Loucy (cell line): ENCODE data around the gene ING5.

Experiments used
- H2AFZ ChIP-seq: fragments of 200-600 bp; sonication (generic); 2 replicates; pipeline ENCODE4 v1.6.0; 2016; ENCODE audit warnings: antibody characterized with exemption, mild to moderate bottlenecking, low read length, moderate library complexity
- H3F3A ChIP-seq: fragments of 200-600 bp; 2 replicates; pipeline ENCODE4 v1.6.0; 2016; ENCODE audit warnings: antibody characterized with exemption, low read depth, mild to moderate bottlenecking
- H3K27me3 ChIP-seq: fragments of 200-600 bp; sonication (generic); 2 replicates; pipeline ENCODE4 v1.6.1; 2014; ENCODE audit warnings: low read length, mild to moderate bottlenecking; ENCODE audit not compliant: insufficient read depth, poor library complexity, severe bottlenecking
- H3K36me3 ChIP-seq: fragments of 200-600 bp; sonication (generic); 2 replicates; pipeline ENCODE4 v1.6.1; 2016; ENCODE audit warnings: low read length; ENCODE audit not compliant: insufficient read depth
- H3K4me1 ChIP-seq: fragments of 200-600 bp; sonication (generic); 2 replicates; pipeline ENCODE4 v1.5.1; 2014; ENCODE audit warnings: low read length, mild to moderate bottlenecking; ENCODE audit not compliant: insufficient read depth, poor library complexity, severe bottlenecking
- H3K4me2 ChIP-seq: fragments of 200-600 bp; sonication (generic); 2 replicates; pipeline ENCODE4 v1.6.0; 2014; ENCODE audit warnings: antibody characterized with exemption, low read length, low read depth, mild to moderate bottlenecking; ENCODE audit not compliant: poor library complexity, severe bottlenecking
- H3K4me3 ChIP-seq: fragments of 200-600 bp; sonication (generic); 2 replicates; pipeline ENCODE4 v1.5.1; 2014; ENCODE audit warnings: low read length, mild to moderate bottlenecking, mixed read lengths; ENCODE audit not compliant: poor library complexity, severe bottlenecking
- H3K79me2 ChIP-seq: fragments of 200-600 bp; sonication (generic); 2 replicates; pipeline ENCODE4 v1.6.1; 2014; ENCODE audit warnings: low read length; ENCODE audit not compliant: insufficient read depth
- H3K9ac ChIP-seq: fragments of 200-600 bp; sonication (generic); 2 replicates; pipeline ENCODE4 v1.6.0; 2014; ENCODE audit warnings: mild to moderate bottlenecking, low read depth, low read length, moderate library complexity; ENCODE audit not compliant: poor library complexity, severe bottlenecking
- H3K9me2 ChIP-seq: fragments of 200-600 bp; sonication (generic); replicated peaks from 2 replicates; pipeline ENCODE4 v1.6.1; 2016; ENCODE audit warnings: low read depth, low read length, mixed read lengths
- H3K9me3 ChIP-seq: fragments of 200-600 bp; sonication (generic); 2 replicates; pipeline ENCODE4 v1.6.1; 2014; ENCODE audit warnings: mild to moderate bottlenecking, antibody characterized with exemption, low read length, low read depth; ENCODE audit not compliant: insufficient read depth
- H4K20me1 ChIP-seq: fragments of 200-600 bp; sonication (generic); 2 replicates; pipeline ENCODE4 v1.6.0; 2014; ENCODE audit warnings: antibody characterized with exemption, low read length, mild to moderate bottlenecking; ENCODE audit not compliant: insufficient read depth, poor library complexity, severe bottlenecking
- EZH2phosphoT487 ChIP-seq: fragments of 200-600 bp; IDR thresholded peaks from 2 replicates; pipeline ENCODE4 v1.6.1; 2018; ENCODE audit warnings: antibody characterized with exemption, mild to moderate bottlenecking, moderate library complexity, borderline replicate concordance
- TF ChIP-seq, protein P1 (sequence below): fragments of 200-600 bp; sonication (generic); conservative IDR thresholded peaks from 2 replicates; pipeline ENCODE4 v1.5.1; 2014; ENCODE audit warnings: mild to moderate bottlenecking, antibody characterized with exemption, low read length

Gene ING5

DNA sequence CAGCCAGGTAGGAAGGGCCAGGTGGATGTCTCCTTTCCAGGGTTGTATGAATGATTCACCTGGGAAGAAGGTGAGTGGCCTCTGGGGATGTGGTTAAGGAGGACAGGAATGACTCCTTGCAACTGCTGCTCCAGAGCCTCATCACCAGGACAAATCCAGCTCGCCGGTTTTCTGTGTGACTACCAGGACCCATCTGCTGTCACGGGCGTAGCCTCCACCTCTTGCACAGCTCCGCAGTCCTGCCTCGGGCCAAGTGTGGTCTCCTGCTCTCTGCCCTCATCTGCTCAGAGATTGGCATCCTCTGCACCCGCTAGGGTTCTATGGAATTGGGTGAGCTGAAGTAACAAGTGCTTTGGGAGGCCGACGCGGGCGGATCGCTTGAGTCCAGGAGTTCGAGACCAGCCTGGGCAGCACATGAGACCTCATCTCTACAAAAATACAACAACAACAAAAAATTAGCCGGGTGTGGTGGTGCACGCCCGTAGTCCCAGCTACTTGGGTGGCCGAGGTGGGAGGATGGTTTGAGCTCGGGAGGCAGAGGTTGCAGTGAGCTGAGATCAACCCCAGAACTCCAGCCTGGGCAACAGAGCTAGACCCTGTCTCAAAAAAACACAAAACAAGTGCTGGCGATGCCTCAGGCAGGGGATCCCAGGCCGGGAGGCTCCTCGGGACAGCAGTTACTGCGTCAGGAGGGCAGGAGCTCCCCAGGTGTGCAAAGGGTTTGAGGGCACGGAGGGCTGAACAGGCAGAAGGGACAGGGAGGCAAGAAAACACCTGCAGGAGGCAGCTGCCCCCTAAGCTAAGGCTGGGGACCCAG lies 31.8 kb downstream of the ING5 start:
- Histone ChIP-seq H3K27me3 (no peaks in the 10 kb centered on the region), H2AFZ (peak overlapping the region; percentile 95), H3K4me3 (peak overlapping the region; percentile 93), H3K9me2 (no peaks in the 10 kb centered on the region), H3K9me3 (no peaks in the 10 kb centered on the region), H3K9ac (no peak overlapping the region), H3F3A (no peaks in the 10 kb centered on the region), H3K4me1 (peaks cover 34% of the 10 kb centered on the region), H3K4me2 (peak overlapping the region; percentile 74), H3K36me3 (no peaks in the 10 kb centered on the region), H4K20me1 (peaks cover 2% of the 10 kb centered on the region), H3K79me2 (peaks cover 6% of the 10 kb centered on the region; the same call in 1 of the 2 replicates)
- TF ChIP-seq, protein P1, sequence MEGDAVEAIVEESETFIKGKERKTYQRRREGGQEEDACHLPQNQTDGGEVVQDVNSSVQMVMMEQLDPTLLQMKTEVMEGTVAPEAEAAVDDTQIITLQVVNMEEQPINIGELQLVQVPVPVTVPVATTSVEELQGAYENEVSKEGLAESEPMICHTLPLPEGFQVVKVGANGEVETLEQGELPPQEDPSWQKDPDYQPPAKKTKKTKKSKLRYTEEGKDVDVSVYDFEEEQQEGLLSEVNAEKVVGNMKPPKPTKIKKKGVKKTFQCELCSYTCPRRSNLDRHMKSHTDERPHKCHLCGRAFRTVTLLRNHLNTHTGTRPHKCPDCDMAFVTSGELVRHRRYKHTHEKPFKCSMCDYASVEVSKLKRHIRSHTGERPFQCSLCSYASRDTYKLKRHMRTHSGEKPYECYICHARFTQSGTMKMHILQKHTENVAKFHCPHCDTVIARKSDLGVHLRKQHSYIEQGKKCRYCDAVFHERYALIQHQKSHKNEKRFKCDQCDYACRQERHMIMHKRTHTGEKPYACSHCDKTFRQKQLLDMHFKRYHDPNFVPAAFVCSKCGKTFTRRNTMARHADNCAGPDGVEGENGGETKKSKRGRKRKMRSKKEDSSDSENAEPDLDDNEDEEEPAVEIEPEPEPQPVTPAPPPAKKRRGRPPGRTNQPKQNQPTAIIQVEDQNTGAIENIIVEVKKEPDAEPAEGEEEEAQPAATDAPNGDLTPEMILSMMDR, result no peak
- TF ChIP-seq EZH2phosphoT487, result no peak

DNA sequence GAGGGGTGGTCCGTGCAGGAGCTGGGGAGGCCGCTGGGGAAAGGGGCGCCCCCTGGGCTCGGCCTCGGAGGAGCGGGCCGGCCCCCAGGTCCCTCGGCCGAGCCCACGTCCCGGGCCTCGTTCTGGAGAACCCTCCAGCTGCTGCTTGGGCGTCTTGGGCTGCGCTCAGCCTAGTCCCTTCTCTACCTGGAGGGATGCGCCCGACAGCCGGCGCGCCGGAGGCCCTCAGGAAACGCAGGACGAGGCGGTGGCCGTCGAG lies 32.3 kb downstream of the ING5 start:
- no peaks in the 10 kb centered on the region for H3K9me3 ChIP-seq
- no peaks in the 10 kb centered on the region for H3K9me2 ChIP-seq
- H3K4me1 ChIP-seq, result peaks cover 38% of the 10 kb centered on the region
- peak overlapping the region; percentile 93 for H3K4me3 ChIP-seq
- H2AFZ ChIP-seq, result peak overlapping the region; percentile 95
- H3K9ac ChIP-seq, result no peak overlapping the region
- H3F3A ChIP-seq, result no peaks in the 10 kb centered on the region
- H3K4me2 ChIP-seq, result peak overlapping the region; percentile 74
- peaks cover 6% of the 10 kb centered on the region; the same call in 1 of the 2 replicates for H3K79me2 ChIP-seq
- H3K27me3 ChIP-seq, result no peaks in the 10 kb centered on the region
- peaks cover 2% of the 10 kb centered on the region for H4K20me1 ChIP-seq
- no peak for TF ChIP-seq EZH2phosphoT487
- TF ChIP-seq, protein P1, result peak; percentile 25; the same call in 1 of the 2 replicates
- H3K36me3 ChIP-seq, result no peaks in the 10 kb centered on the region

DNA sequence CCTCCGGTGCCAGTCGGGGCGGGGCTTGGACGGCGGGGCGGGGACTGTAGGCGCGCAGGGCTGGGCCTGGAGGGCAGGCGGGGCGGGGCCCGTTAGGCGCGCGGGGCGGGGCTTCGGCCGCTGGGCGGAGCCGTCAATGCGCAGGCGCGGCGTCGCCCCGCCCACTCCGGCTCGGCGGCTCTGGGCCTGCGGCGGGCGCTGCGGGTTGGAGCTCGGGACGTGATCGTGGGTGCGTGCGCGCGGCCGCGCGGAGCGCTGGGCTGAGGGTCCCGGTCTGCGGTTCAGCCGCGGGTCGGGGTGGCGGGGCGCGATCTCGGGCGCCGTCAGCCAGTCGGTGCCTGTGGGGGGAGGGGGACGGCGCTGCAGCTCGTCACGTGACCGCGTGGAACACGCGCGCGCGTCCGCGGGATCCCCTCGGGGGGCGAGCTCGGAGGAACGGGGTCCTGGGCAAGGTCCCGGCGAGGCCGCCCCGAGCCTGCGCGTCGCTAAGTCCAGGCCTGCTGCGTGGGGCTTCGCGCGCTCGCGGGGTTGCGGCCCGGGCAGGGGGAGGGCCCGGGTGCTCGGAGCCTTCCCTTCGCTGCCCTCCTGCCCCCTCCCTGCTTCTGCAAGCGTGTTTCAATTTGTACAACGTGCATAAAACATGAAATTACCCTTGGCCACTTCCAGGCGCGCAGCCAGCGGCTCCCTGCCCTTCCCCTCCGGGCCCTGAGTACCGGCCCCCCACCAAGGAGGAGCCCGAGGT lies 32.8 kb downstream of the ING5 start, which contains the start of gene D2HGDH:
TSS of gene D2HGDH (plus strand) at position 164 of the 742 bp plus-strand sequence. CDS start 595 bp downstream, outside the sequence.
- H3K9me2 ChIP-seq, result no peaks in the 10 kb centered on the region
- peaks cover 43% of the 10 kb centered on the region for H3K4me1 ChIP-seq
- H3K4me3 ChIP-seq, result peak within 1 kb of the TSS; percentile 93
- peak within 1 kb of the TSS; percentile 95 for H2AFZ ChIP-seq
- no peaks in the 10 kb centered on the region for H3F3A ChIP-seq
- H3K79me2 ChIP-seq, result peaks cover 6% of the 10 kb centered on the region; the same call in 1 of the 2 replicates
- peak within 1 kb of the TSS; percentile 86 for H3K9ac ChIP-seq
- no peaks in the 10 kb centered on the region for H3K27me3 ChIP-seq
- H3K36me3 ChIP-seq, result no peaks in the 10 kb centered on the region
- no peak for TF ChIP-seq EZH2phosphoT487
- H4K20me1 ChIP-seq, result peaks cover 2% of the 10 kb centered on the region
- peak within 1 kb of the TSS; percentile 78 for H3K4me2 ChIP-seq
- H3K9me3 ChIP-seq, result no peaks in the 10 kb centered on the region
